GM21447 (cell line): ENCODE measurements around the gene NKX1-2.
"Not testable (repeated sequence)": the region's sequence is repeated elsewhere in the genome, so short reads cannot be mapped to it uniquely, and the experiment has no call there.

ENCODE experiments used
- ATAC-seq: cut with Tn5 transposase; IDR thresholded peaks from one replicate; pipeline ENCODE4 v1.9.1; 2021; ENCODE audit not compliant: unreplicated experiment

NKX1-2 gene

DNA sequence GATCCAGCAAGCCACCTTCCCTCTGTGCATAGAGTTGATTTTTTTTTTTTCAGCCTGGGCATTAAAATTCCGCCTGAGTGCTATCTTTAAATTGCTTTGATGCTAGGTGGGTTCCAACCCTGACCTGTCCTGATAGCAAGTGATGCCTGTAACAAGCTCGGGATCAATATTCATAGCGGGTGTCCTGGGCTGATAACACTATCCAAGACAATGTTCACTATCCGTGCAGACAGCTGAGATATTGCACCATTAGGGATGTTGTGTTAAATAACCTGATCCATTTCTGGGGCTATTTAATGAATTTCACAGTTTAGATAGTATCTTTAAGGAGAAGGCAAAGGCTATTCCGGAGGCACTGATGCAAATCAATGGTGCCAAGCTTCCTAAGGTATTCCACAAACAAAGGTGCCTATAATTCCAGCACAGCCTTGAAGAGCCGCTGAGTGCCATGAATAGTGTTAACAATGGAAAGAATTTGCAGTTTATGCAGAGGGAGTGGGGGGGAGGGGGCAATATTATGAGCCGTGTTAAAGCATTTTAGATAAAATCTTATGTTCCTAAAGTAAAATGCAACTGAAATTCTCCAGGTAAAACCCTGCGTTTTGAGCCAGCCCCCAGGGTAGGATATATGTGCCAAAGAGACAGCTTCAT is 4.2 kb upstream of the NKX1-2 start:
- no peak for ATAC-seq

DNA sequence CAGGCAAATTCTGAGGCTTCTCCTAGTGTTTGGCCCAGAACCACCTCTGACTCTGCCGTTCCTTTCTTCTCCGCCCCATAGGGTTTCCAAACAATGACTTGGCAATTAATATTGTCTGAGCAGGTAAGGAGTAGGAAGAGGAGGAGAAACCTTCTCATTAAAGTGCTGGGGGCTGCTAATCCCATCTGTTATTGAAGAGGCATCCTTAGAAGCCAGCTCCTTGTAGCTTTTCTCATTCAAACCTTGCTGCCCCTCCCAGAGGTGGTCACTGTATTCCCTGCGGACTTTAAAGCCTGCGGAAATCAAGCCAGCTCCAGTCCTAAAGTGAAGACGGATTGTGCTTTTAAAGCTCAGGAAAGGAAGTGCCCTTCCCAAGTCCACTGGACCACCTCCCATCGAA is 1.4 kb upstream of the NKX1-2 start:
- ATAC-seq: no peak

DNA sequence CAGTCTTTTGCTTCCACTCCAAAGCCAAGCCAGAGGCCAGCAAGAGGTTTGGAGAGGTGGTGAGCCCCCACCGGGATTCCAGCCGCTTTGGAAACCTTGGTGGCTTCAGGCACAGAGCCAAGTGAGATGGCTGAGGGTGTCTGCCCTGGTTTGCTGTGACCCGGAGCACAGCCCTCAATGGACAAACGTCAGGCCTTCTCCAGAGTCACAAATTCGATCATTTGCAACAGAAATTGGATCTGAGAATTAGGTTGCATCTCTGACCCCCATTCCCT is 885 bp upstream of the NKX1-2 start:
- no peak for ATAC-seq

DNA sequence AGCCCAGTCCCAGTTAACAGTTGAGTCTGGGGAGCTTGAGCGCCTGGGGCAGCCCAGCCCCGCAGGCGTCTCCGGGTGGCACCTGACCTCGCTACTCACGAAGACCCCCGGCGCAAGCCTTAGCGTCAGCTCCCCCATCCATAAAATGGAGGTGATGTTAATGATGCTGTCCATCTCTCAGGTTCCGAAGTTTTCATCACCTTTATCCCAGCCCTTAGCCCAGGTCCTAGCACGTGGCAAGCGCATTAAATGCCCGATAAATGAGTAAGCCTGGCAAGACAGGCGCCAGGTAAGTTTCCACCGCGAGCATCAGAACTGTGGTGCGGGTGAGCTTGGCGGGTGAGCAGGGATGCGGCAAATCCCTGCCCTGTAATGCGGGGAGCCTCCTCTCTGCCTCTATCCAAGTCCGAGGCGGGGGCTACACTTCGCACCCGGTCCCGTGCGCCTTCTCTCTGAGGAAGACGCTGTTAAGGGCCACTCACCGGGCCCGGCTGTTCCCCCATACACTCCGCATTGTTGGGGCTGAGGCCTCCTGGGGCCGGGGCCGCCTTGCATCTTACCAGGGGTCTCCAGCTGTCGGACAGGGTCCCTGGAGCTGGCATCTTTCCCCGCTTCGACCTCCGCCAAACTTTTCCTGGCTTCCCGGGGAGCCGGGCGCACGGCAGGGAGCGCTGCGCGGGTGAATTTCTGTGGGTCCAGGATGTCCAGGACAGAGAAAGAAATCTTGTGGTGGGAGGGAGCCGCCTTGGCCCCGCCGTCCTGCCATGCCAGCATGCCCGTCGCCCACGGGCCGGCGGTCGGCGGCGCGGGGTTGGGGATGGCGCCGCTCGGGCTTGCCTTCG is 444 bp downstream of the NKX1-2 start:
- no peak for ATAC-seq

DNA sequence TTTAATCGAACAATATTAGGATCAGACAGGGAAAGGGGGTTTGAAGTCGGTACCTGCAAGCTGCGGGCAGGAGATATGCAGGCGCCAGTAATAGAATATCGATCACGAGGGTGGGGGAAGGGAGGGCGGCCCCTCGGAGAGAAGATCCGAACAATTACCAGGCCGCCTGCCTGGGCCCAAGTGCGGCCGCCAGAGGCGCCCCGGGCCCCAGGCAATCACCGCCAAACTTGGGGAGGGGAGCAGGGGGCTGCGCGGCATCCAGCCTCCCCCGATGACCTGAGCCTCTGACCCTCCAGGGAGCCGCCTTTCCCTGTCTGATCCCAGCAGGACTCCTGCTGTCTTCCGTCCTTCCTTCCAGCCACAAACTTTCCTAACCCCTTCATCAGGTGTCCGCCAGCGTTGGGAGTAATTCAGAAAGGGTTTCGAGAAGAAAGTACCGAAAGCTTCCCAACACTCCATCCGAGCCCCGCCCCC is 1.1 kb downstream of the NKX1-2 start:
- no peak for ATAC-seq

DNA sequence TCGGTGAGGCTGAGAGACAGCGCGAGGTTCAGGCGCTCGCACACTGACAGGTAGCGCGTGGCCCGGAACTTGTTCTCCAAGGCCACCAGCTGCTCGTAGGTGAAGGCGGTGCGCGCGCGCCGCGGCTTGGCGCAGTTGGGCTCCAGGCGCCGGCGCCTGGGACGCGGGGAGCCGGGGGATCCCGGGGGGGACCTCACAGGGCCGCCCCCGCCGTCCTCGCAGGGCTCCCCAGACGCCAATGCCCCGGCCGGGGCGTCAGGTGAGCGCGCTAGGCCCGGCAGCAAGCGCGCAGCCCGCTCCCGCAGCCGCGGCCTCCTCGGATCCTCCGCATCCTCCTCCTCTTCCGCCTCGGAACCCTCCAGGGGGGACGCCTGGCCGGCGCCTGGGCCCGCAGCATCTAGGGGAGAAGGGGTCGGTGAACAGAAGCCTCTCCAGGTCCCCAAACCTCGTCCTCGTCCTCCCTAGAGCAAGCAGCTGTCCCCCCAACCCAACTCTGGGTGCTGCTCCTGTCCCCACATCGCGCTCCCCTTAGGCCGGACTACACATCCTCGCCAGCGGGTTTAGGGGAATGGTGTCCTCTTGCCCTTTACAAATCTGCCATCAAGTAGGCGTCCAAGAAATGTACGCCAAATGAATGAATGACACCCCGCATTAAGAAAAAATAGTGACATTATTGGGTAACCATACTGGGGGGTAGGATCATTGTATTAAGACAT is 1.9 kb downstream of the NKX1-2 start:
- no peak for ATAC-seq

DNA sequence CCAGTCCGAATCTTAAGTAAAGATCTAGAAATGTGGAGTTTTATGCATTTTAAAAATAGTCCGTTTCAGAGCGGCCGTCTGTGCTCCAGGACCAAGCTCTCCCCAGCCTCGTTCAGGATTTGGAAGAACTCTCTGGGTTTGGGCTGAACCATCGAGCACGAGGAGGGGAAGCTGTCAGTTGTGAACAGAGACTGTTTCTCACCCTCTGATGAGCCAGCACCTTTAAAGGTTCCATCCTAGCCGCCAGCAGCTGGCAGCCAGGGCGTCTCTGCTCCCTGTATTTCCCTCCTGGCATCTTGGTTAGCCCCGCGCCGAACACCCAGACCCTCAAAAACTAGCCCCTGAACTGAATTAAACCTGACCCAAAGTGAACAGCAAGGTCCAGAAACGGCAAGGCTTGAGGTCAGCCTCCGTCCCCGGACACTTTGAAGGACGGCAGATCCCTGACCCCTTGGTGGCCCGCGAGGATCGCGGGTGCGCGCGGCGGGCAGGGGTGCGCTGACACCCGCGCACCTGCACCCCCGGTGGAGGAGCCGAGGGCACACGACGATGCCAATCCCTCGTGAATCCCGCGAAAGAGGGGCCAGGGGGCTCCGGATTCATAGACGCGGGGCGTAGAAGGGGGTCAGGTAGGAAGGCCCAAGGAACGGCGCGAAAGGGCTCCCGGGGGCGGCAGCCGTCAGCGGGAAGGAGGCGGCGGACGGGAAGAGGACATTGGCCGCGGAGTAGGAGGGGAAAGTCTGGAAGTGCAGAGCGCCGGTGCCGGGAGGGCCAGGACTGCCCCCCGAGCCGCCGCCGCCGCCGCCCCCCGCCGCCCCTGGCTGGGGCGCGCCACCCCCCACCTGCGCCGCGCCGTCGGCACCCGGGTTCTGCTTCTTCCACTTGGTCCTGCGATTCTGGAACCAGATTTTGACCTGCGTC is 2.7 kb downstream of the NKX1-2 start:
- no peak for ATAC-seq

DNA sequence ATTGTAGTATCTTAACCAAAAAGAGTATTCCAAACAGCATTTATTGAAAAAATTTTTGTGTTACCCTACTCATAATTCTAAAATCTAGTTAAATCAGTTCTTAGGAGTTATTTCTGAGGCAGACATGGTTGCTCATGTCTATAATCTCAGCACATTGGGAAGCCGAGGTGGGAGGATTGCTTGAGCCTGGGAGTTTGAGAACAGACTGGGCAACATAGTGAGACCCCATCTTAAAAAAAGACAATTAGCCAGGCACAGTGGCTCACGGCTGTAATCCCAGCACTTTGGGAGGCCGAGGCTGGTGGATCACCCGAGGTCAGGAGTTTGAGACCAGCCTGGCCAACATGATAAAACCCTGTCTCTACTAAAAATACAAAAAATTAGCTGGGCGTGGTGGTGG is 8.1 kb downstream of the NKX1-2 start:
- ATAC-seq: not testable (repeated sequence)

DNA sequence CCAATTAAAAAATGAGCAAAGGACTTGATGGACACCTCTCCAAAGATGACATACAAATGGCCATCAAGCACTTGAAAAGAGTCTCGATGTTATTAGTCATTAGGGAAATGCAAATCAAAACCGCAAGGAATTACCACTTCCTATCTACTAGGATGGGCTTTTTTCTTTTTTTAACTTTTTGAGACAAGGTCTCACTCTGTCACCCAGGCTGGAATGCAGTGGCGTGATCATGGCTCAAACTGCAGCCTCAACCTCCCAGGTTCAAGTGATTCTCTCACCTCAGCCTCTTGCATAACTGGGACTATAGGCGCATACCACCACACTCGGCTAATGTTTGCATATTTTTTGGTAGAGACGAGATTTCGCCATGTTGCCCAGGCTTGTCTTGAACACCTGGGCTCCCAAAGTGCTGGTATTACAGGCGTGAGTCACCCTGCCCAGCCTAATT is 13.6 kb downstream of the NKX1-2 start:
- ATAC-seq: peak; percentile 84

DNA sequence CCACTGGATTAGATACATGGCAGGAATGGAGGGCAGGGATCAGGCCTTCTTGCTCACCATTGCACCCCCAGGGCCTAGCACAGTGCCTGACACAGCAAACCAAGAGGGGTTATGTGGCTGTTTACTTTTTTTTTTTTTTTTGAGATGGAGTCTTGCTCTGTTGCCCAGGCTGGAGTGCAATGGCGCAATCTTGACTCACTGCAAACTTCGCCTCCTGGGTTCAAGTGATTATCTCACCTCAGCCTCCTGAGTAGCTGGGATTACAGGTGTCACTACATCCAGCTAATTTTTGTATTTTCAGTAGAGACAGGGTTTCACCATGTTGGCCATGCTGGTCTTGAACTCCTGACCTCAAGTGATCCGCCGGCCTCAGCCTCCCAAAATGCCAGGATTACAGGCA is 14.2 kb downstream of the NKX1-2 start:
- ATAC-seq: not testable (repeated sequence)

DNA sequence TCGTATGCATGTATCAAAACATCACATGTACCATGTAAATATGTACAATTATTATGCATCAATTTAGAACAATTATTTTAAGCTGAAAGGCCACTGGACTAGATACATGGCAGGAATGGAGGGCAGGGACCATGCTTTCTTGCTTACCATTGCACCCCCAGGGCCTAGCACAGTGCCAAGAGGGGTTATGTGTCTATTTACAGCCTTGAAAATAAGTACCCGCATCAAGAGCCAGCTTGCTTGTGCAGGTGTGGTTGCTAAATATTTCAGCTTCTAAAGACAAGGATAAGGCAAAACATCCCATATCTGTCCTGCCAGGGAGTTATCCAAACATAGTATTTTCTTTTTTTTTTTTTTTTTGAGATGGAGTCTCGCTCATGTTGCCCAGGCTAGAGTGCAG is 16.4 kb downstream of the NKX1-2 start:
- no peak for ATAC-seq

DNA sequence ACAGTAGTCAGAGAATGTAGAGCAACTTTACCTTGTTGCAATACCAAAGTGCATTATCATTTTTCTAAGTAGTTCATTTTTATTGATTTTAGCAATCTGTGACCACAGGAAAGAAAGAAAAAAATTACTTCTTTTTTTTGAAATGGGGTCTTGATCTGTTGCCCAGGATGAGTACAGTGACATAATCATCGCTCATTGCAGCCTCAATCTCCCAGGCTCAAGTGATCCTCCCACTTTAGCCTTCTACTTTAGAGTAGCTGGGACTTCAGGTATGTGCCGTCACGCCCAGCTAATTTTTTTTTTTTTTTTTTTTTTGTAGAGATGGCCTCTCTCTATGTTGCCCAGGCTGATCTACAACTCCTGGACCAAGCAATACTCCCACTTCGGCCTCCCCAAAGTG is 19.8 kb downstream of the NKX1-2 start:
- ATAC-seq: no peak

DNA sequence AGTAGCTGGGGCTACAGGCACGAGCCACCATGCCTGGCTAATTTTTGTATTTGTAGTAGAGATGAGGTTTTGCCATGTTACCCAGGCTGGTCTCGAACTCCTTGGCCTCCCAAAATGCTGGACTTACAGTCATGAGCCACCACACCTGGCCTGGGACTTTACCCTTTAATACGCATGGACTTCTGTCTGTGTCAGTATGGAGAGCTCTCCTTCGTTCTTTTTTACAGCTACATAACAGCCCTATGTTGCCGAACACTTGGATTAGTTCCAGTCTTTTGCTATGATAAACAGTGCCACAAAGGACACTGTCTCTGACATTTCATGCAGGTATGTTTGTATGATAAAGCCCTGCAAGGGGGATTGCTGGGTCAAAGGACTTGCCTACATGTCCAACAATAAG is 20.3 kb downstream of the NKX1-2 start:
- no peak for ATAC-seq

DNA sequence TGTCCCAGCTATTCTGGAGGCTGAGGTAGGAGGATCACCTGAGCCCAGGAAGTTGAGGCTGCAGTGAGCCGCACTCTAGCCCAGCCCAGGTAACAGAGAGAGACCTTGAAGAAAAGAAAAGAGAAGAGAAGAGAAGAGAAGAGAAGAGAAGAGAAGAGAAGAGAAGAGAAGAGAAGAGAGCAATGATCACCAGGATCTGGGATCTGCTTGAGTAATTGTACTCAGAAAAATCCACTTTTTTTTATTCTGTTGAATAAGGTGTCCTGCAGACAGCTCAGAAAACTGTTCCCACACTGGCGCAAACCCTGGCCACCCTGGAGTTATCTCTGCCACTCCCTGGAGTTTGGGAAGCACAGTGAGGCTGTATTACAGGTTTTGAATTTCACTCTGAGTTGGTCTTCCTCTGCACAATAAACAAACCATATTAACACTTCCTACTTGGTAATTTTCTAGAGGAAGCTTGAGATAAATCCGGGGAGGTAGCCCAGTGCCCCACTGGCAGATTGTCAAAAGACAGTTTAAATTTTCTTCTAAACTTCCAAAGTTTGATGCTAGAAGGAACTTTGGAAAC is 21.5 kb downstream of the NKX1-2 start:
- ATAC-seq: no peak

DNA sequence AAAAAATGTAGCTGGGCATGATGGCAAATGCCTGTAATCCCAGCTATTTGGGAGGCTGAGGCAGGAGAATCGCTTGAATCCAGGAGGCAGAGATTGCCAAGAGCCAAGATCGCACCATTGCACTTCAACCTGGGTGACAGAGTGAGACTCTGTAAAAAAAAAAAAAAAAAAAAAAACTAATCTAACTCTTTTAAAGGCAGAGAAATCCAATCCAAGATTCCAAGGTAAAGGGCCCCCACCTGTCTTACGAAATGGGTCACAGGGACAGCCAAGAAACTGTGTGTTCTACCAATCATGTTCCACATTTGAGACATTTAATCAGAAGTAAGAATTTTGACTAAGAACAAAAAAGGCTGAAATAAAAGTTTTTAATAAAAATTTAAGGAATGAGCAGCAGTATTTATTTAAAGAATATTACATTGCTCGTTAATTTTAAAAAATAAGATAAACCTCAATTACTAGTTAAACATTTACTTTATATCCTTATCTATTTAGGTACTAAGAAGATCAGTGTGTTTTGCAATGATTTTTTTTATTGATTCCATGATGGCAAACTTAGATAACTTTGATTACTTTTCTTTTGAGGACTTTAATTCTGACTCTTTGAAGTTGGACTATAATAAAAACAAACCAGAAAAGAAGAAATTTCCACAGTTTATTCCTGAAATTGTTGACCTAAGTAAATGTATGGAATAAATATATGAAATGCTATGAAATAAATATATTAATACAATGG is 24.4 kb downstream of the NKX1-2 start:
- ATAC-seq: no peak

DNA sequence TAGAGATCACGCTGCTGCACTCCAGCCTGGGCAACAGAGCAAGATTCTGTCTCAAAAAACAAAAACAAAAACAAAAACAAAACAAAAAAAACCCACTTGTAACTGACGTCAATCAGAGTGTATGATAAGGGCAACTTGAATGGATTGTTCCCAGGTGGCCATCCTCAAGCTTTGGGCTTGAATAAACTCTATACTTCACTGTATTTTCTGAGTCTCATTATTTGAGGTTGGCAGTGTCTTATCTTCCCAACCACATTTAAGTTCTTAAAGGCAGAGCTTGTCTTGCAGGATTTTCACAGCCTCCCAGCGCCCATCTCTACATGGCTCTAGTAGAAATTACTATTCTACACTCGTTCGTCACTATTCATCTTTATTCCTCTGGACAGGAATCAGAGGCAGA is 26.0 kb downstream of the NKX1-2 start:
- ATAC-seq: no peak

DNA sequence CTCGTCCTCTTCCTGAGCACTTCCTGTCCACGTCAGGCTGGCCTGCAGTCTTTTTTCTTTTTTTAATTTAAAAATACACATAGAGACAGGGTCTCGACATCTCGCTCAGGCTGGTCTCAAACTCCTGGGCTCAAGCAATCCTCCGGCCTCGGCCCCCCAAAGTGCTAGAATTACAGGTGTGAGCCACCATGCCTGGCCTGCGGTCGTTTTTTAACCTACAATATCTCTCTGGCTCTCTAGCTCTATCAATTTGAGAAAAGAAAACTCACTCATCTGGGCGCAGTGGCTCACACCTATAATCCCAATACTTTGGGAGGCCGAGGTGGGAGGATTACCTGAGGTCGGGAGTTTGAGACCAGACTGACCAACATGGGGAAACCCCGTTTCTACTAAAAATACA is 27.1 kb downstream of the NKX1-2 start:
- no peak for ATAC-seq

DNA sequence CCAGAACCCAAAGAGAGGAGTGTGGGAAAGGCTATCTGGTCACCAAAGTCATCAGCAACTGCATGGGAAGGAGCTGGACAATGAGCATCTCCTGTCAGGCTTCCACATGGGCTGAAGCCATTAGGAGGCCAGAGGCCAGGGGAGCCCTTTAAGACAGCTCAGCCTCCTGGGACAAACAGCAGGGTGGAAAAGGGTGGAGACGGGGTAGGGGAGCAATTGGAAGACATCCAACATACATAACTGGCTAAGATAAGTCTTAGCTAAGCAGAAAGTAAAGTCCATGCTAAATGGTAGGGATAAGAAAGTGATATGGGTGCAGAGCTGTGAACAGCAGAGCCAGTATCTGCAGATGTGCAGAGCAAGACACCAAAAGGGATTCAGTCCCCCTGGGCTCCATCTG is 29.6 kb downstream of the NKX1-2 start:
- no peak for ATAC-seq

DNA sequence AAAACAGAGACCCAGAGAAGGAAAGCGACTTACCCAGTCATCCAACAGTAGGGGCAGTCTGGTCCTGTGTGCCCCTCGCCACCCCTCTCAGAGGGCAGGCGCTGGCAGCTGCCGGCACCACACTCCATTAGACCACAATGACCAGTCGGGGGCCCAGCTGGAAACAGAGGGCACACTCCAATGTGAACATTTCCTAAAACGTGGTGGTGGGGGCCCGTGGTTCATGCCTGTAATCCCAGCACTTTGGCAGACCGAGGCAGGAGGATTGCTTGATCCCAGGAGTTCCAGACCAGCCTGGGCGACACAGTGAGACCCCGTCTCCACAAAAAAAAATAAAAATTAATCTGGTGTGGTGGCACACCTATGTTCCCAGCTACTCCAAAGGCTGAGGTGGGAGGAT is 30.2 kb downstream of the NKX1-2 start:
- no peak for ATAC-seq
